Endothelial cell of umbilical vein (primary cell): ENCODE results near the gene SEMA4C. TPM values are rescaled to one million over a fixed set of nuclear protein-coding genes. Genes with fewer than 3 reads are reported as not detected.
A peak's percentile ranks its signal among the peaks of the same experiment; 100 is the strongest.

ENCODE experiments used
- BruUV-seq: library from RNA; stranded (reverse); fragments of 400-500 nt; replicated peaks from 2 replicates; lab custom pipeline; 2021; lab: Mats Ljungman, UMichigan
- CTCF ChIA-PET: fragments of 300-600, 350-600 bp; sonication (Branson Sonifier 250); formaldehyde crosslinking; loops from one replicate; lab custom pipeline; 2021; ENCODE audit warnings: antibody characterized with exemption, inconsistent platforms; lab: Charles Lee
- POLR2A ChIA-PET: fragments of 300-600, 350-600 bp; sonication (Branson Sonifier 250); formaldehyde crosslinking; loops from one replicate; lab custom pipeline; 2021; ENCODE audit warnings: antibody characterized with exemption, inconsistent platforms; lab: Charles Lee
- DNase-seq: peaks from one replicate; pipeline ENCODE4 v3.0.0-alpha.2; 2011; ENCODE audit warnings: low read depth, low spot score
- FAIRE-seq: peaks from 2 replicates; lab custom pipeline; 2011; peaks lifted over from hg19 to GRCh38; lab: Jason Lieb, UNC
- H2AFZ ChIP-seq: 2 replicates; pipeline ENCODE4 v1.6.0; 2012; ENCODE audit warnings: low read depth, low read length, control low read depth, inconsistent platforms
- H3K27ac ChIP-seq: 2 replicates; pipeline ENCODE4 v1.5.1; 2011; ENCODE audit warnings: low read depth, mild to moderate bottlenecking, control low read depth, low read length, moderate library complexity; ENCODE audit not compliant: insufficient read depth
- H3K27me3 ChIP-seq, 2 experiments: 2 replicates each; pipeline versions ENCODE4 v1.6.0 to v1.6.1; 2011; ENCODE audit warnings: low read length in 2 of 2, mixed read lengths in 1 of 2; ENCODE audit not compliant: control insufficient read depth in 2 of 2, insufficient read depth in 2 of 2
- H3K36me3 ChIP-seq, 2 experiments: 2 replicates in 1 of 2; 3 replicates in 1 of 2; pipeline ENCODE4 v1.5.1; 2011; ENCODE audit warnings: low read length in 2 of 2, mild to moderate bottlenecking in 1 of 2, moderate library complexity in 1 of 2; ENCODE audit not compliant: control insufficient read depth in 2 of 2, insufficient read depth in 2 of 2; ENCODE audit errors: extremely low read depth in 1 of 2
- H3K4me1 ChIP-seq: 3 replicates; pipeline ENCODE4 v1.5.1; 2011; ENCODE audit warnings: mild to moderate bottlenecking, low read length; ENCODE audit not compliant: control insufficient read depth, insufficient read depth; ENCODE audit errors: extremely low read depth
- H3K4me2 ChIP-seq: 2 replicates; pipeline ENCODE4 v1.6.1; 2011; ENCODE audit warnings: low read length, control low read depth, mixed read lengths; ENCODE audit not compliant: insufficient read depth
- H3K4me3 ChIP-seq, 3 experiments: fragments of 200-600 bp in 1 of 3; sonication (generic), shearing (Covaris generic) in 1 of 3; replicated peaks in 1 of 3; 2 replicates each; pipeline ENCODE4 v1.5.1; 2011 to 2016; ENCODE audit warnings: control low read depth in 3 of 3, low read length in 3 of 3, mild to moderate bottlenecking in 2 of 3, inconsistent platforms in 1 of 3, low read depth in 1 of 3, moderate library complexity in 1 of 3; ENCODE audit not compliant: insufficient read depth in 1 of 3
- H3K79me2 ChIP-seq: 2 replicates; pipeline ENCODE4 v1.6.0; 2012; ENCODE audit warnings: low read length, inconsistent platforms; ENCODE audit not compliant: control insufficient read depth, insufficient read depth
- H3K9ac ChIP-seq: replicated peaks from 2 replicates; pipeline ENCODE3; 2011; ENCODE audit warnings: low read length, control low read depth; ENCODE audit not compliant: insufficient read depth; ENCODE audit errors: extremely low read depth
- H3K9me1 ChIP-seq: replicated peaks from 3 replicates; pipeline ENCODE4 v1.6.0; 2011; ENCODE audit warnings: mild to moderate bottlenecking, low read length; ENCODE audit not compliant: control insufficient read depth, insufficient read depth; ENCODE audit errors: extremely low read depth
- H3K9me3 ChIP-seq: replicated peaks from 2 replicates; pipeline ENCODE4 v1.5.1; 2012; ENCODE audit warnings: low read length, inconsistent platforms; ENCODE audit not compliant: control insufficient read depth, insufficient read depth
- H4K20me1 ChIP-seq: replicated peaks from 2 replicates; pipeline ENCODE3; 2011; ENCODE audit warnings: mild to moderate bottlenecking, low read length; ENCODE audit not compliant: control insufficient read depth, insufficient read depth; ENCODE audit errors: extremely low read depth
- CTCF ChIP-seq, 2 donors: IDR thresholded peaks; 1 replicate in 1 of 2; 2 replicates in 1 of 2; pipeline ENCODE4 v1.5.1; 2011; ENCODE audit warnings: low read length in 2 of 2, mild to moderate bottlenecking in 2 of 2, moderate library complexity in 2 of 2, control low read depth in 1 of 2, inconsistent platforms in 1 of 2, low read depth in 1 of 2; ENCODE audit not compliant: insufficient read depth in 1 of 2; ENCODE audit errors: extremely low read depth in 1 of 2
- EZH2 ChIP-seq: IDR thresholded peaks from 2 replicates; pipeline ENCODE4 v1.6.1; 2012; ENCODE audit warnings: borderline replicate concordance, low read depth, mild to moderate bottlenecking, moderate library complexity, low read length, inconsistent platforms; ENCODE audit not compliant: severe bottlenecking
- FOS ChIP-seq: IDR thresholded peaks from 2 replicates; pipeline ENCODE4 v1.6.1; 2011; ENCODE audit warnings: mild to moderate bottlenecking, low read length, moderate library complexity, borderline replicate concordance; ENCODE audit not compliant: insufficient read depth
- GATA2 ChIP-seq: IDR thresholded peaks from 2 replicates; pipeline ENCODE4 v1.7.0; 2011; ENCODE audit warnings: low read depth, mild to moderate bottlenecking, moderate library complexity, mixed read lengths, low read length; ENCODE audit not compliant: insufficient read length, insufficient read depth
- JUN ChIP-seq: IDR thresholded peaks from 2 replicates; pipeline ENCODE4 v1.6.1; 2011; ENCODE audit warnings: borderline replicate concordance, low read depth; ENCODE audit not compliant: insufficient read length, insufficient read depth
- MAX ChIP-seq: IDR thresholded peaks from 2 replicates; pipeline ENCODE4 v1.6.1; 2011; ENCODE audit not compliant: insufficient read depth, insufficient read length
- MYC ChIP-seq: IDR thresholded peaks from one replicate; pipeline ENCODE4 v1.6.1; 2011; ENCODE audit warnings: mild to moderate bottlenecking, low read depth, low read length
- POLR2A ChIP-seq: IDR thresholded peaks from 2 replicates; pipeline ENCODE4 v1.6.1; 2012; ENCODE audit warnings: low read depth, mild to moderate bottlenecking, control low read depth, low read length
- POLR2AphosphoS5 ChIP-seq: IDR thresholded peaks from 2 replicates; pipeline ENCODE4 v1.6.1; 2012; ENCODE audit warnings: low read depth, mild to moderate bottlenecking, control low read depth, low read length, moderate library complexity; ENCODE audit not compliant: insufficient read depth
- dilution Hi-C: fragments of 300-500 bp; cut with MboI; formaldehyde crosslinking; loops from one replicate; pipeline ENCODE4 v1.15.0; 2019; ENCODE audit warnings: low sequenced_read_pairs; ENCODE audit not compliant: extremely low pct_ligation_motif_present
- intact Hi-C: fragments of 100-400 bp; cut with micrococcal nuclease; formaldehyde crosslinking; loops from one replicate; pipeline ENCODE4 v1.10.0; 2022
- polyA plus RNA-seq, 4 experiments: library from polyadenylated mRNA; depleted of rRNA in 3 of 4; stranded (reverse) in 3 of 4; unstranded in 1 of 4; fragments of >200 nt; gene quantifications; 2 replicates each; pipeline versions ENCODE4 v1.2.1 to v1.2.3, GENCODE V29; 2011 to 2012; ENCODE audit warnings: missing spikeins in 1 of 4
- total RNA-seq: library from RNA; stranded (reverse); gene quantifications from 2 replicates; pipeline ENCODE4 v1.2.3, GENCODE V29; 2021

Gene SEMA4C
- total and polyA plus RNA-seq, 2 donors (not counting 3 experiments of a cell fraction or from before 2014, with no cell fraction given): 16.4 to 17.3 TPM

- Histone ChIP-seq H2AFZ (peak overlapping the region; percentile 66), H3K9me3 (no peaks in the 10 kb centered on the region), H3K27me3 (peaks cover 10 to 16% of the 10 kb centered on the region in 2 experiments), H3K9ac (peak overlapping the region; percentile 76), H3K4me3 (peak overlapping the region; percentile 59 to 86 (median 65)), H3K27ac (no peak overlapping the region), H3K4me2 (peak overlapping the region; percentile 60), H3K9me1 (no peaks in the 10 kb centered on the region), H4K20me1 (no peaks in the 10 kb centered on the region), H3K4me1 (peaks cover 34% of the 10 kb centered on the region), H3K36me3 (peaks cover 4 to 20% of the 10 kb centered on the region in 2 experiments), H3K79me2 (no peaks in the 10 kb centered on the region)
- CTCF ChIA-PET: interaction anchor here (0.6 to 6.5 kb wide), 15 partner anchors 10 to 337 kb away, joined by 3 to 81 read pairs (median 3); partner anchors contain the start of genes ANKRD39 and CNNM3
- FAIRE-seq (peak; percentile 78), DNase-seq (peak; percentile 82)
- dilution Hi-C loops: no loop called here
- no peak for TF ChIP-seq MAX
- TF ChIP-seq JUN: no peak
- peak; percentile 75 for TF ChIP-seq POLR2A
- TF ChIP-seq GATA2: no peak
- TF ChIP-seq EZH2: no peak
- no peak for TF ChIP-seq FOS
- TF ChIP-seq CTCF (IDR thresholded peaks at IDR 0.05; ENCODE audit: extremely low read depth in 1 of 2, insufficient read depth in 1 of 2, low read depth in 1 of 2, low read length in 2 of 2): peak; percentile 70 to 73
- TF ChIP-seq MYC: no peak
- TF ChIP-seq POLR2AphosphoS5: peak; percentile 13
- POLR2A ChIA-PET: interaction anchor here (1.1 kb wide), 1 partner anchor 11 kb away, joined by 6 read pairs; the partner anchor contains the start of gene ANKRD39
- no TSS peak for BruUV-seq
- intact Hi-C loops: no loop called here
Observed at GRCh38 chr2:96868555-96869280, 1.2 kb downstream of the SEMA4C start.
